ENCODE results near the gene KLHL35. TPM values are rescaled to one million over a fixed set of nuclear protein-coding genes. Genes with fewer than 3 reads are reported as not detected.

KLHL35 gene
- total RNA-seq, 1 donor from 2014 or later: 2.9 TPM

DNA sequence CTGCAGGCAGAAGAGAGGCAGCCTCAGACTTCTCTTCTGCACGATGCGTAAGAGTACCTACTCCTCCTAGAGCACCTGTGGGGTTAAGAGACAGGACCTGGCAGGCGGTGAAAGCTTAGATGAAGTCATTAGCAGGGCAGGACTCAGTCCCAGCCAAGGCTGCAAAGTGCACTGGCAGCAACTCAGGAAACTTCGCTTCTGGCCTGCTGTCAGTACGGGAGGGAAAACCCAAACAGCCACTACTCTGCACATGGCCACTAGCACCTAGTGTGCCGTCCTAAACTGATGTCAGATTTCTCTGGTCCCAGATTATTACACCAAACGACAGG lies 8.8 kb upstream of the KLHL35 start:
- no peak for DNase-seq

DNA sequence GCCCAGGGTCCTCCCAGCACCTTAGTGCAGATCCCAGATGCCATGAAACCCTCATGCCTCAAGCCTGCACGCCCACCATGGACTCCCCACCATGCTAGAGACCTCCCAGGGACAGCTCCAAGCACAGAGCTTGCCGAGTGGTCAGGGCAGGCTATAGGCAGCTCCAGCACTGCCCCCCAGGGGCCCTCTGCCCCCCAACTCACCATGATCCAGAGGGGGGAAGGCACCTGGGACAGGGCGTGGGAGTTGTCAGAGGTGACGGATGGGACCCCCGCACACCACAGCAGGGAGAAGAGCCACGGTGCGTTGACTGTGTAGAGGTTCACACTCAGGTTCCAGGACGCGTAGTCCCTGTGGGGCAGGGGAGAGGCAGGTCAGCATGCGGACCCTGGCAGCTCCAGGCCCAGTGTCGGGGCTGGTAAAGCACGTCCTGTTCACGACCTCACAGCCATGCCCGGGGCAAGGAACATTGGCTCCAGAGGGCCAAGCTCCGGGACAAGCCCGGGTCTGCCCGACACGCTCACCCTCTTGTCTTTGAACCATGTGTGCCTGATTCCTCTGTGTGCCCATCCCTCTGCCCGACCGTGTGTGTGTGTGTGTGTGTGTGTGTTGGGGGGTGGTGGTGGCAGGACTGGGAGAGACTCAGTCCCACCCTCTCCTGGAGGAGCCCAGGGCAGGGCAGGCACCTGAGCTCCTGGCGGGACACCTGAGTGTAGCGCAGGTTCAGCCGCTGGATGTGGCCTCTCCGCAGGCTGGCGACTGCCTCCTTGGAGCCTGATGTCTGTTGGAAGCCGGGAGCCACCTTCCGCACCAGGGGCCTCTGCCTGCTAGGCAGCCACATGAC lies 8.2 kb upstream of the KLHL35 start:
- DNase-seq: no peak

DNA sequence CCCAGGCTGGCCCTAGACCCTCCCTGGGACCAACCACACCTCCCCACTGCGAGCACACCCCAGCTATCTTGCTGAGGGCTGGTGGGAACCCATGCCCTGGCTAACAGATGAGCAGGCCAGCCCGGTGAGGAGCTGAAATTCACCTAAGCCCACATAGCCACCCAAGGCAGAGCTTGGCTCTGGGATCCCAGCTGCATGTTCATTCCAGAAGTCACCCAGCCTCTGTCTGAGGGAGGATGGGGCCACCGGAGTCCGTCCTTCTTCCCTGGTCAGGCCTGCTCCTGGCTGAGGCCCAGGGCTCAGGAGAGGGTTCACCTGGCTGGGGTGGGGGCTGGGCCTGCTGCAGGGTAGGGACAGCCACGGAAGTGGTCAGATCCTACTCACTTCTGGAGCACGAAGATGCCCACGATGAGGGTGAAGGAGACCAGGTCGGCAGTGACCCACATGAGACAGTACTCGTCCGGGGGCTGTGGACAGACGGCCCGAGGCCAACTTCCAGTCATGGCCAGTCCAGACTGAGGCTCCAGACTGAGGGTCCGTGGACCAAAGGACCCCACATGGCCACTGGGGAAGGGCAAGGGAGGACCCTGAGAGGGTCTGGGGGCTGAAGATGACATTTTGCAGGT lies 6.6 kb upstream of the KLHL35 start:
- DNase-seq: no peak

DNA sequence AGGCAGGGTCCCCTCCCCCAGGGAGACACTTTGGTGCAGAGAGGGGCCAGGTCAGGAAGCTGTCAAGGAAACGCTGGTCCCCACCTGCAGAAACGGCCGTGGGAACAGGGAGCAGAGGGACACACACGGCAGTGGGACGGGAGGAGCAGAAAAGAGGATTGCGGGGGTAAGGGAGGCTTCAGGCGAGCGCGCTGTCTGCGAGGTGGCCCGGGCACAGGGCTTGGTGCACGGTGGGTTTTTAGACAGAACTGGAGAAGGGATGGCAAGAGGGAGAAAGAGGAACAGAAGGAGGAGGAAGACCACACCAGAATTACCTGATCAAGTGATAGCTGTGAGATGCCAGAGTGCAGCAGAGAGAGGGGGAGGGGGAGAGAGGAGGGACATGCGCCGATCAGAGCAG lies 6.0 kb upstream of the KLHL35 start:
- no peak for DNase-seq

DNA sequence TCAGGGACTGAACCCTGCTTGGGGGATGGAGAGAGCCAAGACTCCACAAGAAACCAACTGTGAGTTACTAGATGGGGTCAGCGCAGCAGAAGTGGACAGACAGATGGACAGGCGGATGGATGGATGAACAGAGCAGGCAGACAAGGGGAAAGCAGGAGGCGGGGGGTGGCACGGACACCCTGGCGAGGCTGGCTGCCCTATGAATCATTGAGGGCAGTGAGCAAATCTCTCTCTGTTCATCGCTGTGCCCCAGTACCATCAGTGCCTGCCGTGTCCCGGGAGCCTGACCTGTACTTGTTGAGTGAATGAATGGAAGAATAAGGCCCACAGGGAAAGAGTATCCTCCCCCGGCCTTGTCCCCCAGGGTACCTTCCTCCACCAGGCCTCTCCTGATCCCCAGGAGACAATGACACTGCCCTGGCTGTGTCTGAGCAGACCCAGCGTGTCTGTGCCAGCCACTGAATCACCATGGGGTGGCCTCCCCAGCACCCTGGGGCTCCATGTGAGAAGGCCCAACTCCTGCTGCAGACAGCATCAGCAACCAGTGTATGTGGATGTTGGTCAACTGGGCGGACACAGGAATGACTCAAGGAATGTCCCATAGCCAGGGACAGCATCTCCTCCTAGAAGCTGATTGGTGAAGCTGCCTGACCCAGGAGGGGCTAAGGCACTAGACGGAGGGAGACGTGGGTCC lies 5.1 kb upstream of the KLHL35 start:
- no peak for DNase-seq

DNA sequence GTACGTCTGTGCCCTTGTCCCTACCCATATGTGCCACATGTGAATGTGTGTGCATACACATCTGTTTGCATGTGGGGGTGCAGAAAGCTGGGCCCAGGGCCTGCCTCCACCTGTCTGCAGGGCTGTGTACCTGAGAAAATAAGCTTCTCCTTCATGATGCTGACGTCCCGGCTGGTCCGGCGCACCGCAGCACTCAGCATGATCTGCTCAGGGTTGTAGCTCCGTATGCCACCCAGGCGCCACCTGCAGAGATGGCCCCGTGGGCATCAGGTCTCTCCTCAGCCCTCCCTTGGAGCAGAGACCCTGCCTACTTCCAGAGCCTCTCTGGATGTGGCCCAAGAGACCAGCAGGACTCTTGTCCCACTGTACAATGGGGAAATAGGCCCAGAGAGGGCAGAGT lies 3.8 kb upstream of the KLHL35 start:
- DNase-seq: no peak

DNA sequence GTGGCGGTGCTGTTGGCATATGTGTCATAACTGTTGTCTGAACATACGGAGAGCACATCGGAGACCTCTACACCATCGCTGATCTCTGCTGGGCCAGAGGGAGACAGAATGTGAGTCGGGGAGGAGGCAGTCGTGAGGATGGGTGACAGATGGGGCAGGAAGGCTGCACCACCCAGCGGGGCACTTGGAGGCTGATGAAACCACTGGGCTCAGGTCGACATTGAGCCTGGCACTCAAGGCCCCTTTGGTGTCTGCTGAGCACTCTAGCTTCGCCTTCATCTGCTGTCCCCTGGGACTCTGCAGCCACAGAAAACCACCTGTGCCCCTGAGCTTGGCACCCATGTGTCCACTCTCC lies 2.5 kb upstream of the KLHL35 start:
- no peak for DNase-seq

DNA sequence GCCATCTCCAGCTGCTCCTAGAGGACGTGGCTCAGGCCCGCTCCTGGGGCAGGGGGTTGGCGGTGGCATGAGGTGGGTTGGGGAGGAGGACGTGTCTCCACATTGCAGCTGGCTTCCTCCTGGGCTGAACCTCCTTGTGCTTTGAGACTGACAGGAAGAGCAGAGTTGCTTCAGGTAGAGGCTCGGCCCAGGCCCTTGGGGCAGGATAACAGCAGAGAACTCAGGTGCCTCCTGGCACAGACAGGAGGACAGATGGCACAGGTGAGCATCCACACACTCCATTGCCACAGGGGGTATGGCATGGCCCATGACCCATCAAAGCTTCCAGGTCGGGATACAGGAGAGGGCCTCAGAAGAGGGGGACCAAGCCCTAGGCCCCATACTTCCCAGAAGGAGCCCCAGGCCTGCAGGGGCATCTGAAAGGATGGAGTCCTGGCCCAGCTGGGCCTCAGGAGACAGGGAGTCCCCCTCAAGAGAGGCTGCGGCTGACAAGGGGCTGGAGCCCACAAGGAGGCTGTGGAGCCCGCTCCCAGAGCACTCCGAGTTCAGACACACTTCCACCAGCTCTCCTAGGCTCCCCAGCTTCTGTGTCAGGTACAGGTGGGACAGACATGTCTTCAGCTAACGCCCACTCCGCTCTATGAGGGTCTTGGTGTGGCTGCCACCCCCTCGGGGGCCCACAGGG lies 2.0 kb upstream of the KLHL35 start:
- no peak for DNase-seq

DNA sequence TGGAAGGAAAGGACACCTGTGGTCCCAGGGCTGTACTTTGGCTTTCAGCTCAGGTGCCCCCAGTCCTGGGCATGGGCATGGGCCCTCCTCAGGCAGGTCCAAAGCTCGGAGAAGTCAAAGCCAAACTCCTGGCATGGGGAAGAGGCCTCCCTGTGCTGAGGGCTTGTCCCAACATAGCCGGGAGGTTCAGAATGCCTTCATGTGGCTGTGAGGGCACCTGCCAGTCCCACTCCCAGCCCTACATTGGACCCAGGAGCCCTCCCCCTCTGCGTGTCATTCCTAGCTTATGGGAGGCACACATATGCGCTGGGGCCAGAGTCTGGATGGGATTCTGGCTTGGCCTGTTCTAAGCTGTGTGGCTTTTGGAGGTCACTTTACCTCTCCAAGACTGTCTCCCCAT lies 1.0 kb upstream of the KLHL35 start:
- DNase-seq: no peak

DNA sequence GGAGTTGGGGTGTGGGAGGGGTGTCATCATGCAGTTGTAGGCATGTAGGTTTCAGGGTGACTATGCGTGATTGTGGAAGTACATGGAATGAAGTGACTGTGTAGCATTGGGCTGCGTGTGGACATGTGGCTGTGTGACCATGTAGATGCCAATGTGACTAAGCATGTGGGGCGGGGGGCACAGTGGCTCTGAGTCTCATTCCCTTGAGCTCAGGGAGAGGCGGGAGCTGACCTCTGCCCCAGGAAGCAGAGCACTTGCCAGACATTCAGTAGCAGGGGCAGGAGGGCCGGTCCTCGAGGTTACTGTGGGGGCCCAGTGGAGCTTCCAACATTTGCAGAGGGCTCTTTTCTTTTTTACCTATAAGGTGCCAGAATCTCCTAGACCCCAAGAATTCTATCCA lies 440 bp upstream of the KLHL35 start:
- no peak for DNase-seq

DNA sequence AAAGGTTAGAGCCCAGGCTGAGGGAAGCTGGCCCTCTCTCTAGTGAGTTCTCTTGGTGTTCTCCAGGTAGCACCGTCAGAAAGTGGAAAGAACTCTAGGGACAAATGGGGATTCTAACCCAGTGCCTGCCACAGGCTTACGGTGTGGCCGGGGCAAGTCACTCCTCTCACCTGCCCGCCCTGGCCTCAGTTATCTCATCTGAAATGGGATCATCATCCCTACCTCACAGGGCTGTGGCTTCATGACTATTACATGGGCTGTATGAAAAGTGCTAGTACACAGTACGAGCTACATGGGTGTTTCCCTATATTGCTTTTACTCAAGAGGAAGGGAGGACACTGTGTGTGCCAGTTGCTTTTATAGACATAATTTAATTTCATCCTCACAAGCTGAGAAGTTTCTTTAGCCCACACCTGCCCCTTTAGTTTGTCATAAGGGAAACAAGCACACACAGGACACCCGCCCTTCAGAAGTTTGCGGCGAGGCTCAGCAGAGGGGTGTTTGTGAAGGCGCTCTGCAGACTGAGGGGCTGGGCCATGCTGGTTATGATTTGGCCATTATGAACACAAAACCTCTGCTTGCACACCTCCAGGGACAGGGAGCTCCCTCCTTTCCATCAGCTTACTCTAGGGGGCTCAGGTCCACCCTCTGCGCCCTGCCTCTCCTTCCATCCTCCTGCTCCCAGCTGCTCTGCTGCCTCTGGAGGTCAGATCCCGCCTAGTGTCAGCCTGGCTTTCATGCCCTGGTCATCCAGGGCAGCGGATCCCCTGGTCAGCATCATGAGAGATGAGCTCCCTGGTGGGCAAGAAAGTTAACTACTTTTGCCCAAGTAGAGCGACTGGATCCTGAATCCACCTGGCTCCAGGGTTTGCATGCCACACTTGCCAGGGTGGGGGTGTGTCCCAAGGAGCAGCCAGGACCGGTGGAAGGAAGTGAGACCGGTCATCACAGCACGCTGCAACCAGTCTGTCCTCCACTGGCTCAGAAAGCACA lies 1.2 kb downstream of the KLHL35 start:
- DNase-seq: no peak

DNA sequence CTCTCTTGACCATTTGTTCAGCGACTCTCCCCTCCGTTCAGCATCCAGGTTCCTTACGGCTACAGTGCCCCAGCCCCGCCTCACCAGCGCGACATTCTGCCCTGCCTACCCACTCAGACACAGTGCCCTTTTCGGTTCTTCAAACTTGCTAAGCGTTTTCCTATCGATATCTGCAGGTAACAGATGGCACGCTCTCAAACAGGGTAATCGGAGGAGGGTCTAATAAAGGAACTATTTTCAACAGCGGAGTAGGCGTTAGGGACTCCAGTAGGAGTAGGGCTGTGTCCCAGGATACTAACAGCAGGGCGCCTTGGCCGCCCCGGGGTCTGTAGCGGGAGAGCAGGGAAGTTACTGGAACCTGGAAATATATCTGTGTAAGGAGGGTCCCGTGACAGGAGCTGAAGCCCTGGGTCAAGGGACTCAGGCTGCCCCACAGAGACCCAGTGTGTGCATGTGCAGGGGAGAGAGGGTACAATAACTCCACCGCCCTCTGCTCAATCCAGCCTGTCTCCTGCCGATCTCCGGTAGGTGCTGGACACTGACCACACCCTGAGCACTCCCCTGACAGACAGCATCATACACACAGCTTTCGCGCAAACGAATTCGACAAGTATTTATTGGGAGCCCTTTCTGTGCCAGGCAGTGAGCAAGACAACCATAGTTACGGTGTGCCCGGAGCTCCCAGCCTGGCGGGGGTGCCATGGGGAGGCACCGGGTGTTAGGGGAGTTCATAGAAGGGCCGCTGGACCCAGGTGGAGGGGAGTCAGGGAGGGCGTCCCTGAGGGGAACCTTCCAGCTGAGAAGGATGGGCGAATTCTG lies 2.1 kb downstream of the KLHL35 start:
- no peak for DNase-seq

DNA sequence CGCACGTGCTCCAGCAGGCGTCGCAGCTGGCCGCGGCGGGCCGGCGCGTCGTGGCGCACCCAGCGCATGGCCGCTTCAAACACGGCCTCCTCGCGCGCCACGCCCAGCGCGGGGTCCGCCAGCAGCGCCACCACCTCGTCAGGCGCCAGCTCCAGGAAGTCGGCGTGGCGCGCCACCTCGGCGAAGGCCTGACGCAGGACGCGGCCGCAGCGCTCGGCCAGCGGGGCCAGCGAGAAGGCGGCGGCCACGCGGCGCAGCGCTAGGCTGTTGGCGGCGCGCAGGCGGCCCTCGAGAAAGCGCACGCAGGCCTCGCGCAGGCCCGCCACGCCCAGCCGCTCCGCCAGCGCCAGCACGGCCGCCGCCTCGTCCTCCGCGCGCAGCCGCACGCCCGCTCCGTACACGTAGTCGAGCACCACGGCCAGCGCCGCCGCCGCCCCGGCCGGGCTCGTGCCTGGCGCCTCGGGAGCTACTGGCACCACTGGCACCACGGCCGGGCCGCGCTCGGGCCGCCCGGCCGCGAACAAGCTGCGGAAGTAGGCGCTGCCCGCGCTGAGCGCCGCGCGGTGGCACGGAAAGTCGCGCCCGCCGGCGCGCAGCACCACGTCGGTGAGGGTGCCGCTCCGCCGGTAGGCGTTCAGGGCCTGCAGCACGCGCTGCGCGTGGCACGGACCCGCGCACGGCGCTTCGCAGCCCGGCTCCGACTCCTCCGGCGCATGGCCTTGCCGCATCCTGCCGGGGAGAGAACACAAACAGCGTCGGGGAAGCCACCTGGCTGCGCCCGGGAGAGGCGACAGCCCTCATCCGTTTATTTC lies 2.9 kb downstream of the KLHL35 start:
- peak; percentile 81 for DNase-seq

DNA sequence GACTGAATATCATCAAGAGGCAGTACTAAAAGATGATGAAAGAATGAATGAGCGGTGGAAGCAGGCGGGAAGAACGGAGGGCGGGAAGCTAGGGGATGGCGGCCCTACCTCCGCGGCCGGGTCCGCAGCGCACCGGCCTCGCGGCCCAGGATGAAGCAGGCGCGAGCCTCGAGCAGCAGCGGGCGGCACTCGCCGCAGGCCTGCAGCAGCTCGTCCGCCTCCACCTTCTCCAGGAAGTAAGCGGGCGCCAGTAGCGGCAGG lies 3.4 kb downstream of the KLHL35 start:
- DNase-seq: no peak

DNA sequence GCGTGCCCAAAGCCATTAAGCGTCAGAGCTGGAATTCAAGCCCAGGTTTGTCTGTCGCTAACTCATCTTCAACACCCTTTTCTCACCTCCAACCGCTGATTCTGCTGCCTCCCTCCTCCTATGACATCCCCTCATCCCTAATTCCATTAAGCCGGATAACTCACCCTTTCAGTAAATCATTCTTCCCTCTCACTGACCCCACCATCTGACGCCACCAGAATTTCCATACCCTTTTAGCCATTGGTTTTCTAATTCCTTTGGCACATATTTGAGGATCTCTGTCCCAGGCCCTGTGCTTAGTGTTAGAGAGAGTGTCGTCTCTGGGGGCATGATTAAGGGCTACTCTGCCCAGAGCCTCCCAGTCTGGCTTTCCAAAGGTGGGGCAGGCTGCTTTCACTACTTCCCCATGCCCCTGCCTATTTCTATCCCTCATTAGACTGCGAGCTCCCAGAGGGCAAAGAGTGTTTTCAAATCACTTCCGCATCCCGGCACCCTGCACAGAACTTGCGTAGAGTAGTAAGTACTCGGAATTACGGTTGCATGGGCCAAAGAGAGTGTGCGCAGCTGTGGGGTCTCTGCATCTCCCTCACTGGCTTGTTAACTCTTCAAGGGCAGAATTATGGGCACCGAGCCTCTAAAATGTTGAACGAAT lies 3.9 kb downstream of the KLHL35 start:
- no peak for DNase-seq

DNA sequence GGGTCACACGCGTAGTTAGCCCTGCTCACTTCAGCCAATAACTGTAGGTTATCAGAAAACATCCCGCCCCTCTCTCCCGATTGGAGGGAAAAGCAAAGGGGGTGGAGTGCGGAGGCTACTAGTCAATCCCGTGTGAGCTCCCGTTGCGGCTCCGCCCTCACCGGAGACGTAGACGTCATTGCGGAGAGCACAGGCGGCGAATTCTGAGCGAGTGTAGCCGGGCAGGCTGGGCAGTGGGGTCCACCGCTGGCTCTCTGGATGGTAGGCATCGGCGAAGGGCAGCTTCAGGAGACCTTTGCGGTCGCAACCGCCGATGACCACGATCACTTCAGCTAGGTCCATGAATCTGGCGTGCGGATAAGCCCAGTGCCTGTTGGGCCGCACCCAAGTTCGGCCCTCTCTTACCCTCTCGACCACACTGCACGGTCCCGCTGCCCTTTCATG lies 4.7 kb downstream of the KLHL35 start:
- peak; percentile 94 for DNase-seq

DNA sequence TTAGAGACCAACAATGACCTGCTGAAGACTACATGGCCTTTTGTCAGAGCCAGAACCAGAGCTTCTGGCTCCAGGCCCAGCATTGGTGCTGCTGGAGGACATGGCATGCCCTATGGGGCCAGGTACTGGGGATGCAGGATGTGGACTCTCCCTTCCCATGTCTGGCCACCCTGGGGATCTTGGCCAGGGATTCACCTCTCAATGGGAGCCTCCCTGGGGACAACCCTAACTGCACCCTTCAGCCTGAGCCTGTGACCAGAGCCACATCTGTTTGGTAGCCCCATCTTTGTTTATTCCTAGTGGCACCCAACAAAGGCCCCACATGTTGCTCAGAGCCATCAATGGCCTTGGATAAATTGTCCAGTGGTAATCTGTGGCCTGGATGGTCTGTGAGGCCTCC lies 5.8 kb downstream of the KLHL35 start:
- DNase-seq: no peak

DNA sequence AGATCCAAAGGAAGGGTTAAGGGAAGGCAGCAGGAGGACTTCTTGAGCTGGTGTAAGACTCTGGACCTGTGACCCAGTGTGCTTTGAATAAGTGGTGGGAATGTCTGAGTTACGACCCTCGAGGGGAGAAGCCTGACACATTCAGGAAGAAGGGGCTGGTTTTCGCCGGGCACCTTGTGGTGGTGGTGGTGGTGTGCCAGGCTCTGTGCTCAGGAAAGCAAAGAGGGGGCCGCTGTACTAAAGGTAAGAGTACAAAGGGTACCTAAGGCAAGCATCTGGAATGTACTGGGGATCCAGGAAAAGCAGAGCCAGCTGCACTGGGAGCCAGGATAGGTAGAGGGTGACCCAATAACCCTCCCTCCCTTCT lies 6.3 kb downstream of the KLHL35 start:
- no peak for DNase-seq

DNA sequence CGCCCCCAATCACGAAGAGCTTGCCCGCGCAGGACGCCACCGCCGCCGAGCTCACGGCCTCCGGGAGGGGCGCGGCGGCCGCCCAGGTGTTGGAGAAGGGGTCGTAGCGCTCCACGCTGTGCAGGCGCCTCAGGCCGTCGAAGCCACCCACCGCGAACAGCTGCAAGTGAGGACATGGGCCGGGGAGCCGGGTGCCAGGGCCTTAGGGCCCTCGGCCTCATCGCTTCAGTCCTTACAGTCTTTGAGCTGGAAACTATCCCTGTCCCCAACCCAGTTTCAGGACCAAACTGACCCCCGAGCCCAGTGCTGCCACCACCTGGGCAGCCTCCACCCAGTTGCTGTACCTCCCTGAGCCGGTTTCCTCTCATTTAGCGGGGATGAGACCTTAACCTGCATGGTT lies 7.6 kb downstream of the KLHL35 start:
- no peak for DNase-seq

DNA sequence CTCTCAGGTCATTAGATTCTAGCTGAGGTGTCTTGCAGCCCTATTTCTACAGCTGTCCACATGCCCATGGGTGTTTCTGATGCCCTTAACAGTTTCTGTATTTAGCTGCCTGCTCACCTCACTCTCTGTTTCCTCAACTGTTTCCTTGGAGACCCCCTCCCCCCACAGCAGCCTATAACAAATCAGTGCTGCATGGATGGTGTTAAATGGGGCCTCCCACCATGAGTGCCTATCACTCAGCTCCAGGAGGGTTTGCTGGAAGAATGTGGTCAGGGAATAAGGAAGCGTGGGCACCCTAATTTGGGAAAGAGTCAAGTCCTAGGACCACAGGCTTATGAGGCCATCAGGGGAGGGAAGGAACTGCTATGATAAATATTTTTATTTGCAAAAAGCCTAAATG lies 8.6 kb downstream of the KLHL35 start:
- DNase-seq: peak; percentile 53

Measured in tongue (tissue), 2 donors.